IPS-NIHi11 (cell line): ENCODE measurements around the gene FGF10.
A peak's percentile ranks its signal among the peaks of the same experiment; 100 is the strongest.

Source experiments
- DNase-seq: peaks from one replicate; pipeline ENCODE4 v3.0.0; 2012; ENCODE audit warnings: mixed read lengths, low spot score

Gene FGF10

DNA sequence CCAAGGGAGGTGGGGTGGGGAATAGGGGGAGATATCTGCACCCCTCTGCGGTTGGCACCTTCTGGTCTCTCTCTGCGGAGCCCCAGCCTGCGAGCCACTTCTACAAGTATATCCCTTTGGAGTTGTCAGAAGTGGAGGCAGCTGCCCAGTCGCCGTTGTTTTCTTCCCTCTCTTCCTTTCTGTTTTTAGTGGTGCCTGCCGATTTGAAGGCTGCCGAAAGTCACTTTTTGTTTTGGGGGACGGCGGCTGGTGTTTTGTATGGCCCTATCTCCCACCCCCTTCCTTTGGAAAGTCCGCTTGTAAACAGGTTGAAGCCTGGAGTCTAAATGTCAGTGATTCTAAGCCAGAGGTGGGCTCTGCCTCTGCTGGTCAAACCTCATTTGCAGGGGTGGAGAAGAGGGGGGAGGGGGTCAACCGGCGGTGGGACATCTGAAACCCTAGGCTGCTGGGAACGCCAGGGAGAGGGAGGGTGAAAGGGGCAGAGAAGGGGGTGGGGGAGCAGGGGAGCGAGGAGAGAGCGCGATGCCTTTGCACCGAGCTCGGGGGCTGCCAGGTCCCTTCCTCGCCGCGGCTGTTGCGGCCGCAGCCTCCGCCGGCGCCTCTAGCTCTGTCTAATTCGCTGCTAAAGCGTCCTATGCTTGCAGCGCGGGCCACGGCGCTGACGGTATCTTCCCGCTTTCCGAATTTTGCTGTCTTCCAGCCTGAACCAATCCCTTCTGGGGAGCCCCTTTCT is at the start of gene FGF10:
Gene FGF10 (minus strand): TSS at position 331 of the 733 bp plus-strand sequence. CDS start 738 bp downstream, outside the sequence.
- peak; percentile 57 for DNase-seq

DNA sequence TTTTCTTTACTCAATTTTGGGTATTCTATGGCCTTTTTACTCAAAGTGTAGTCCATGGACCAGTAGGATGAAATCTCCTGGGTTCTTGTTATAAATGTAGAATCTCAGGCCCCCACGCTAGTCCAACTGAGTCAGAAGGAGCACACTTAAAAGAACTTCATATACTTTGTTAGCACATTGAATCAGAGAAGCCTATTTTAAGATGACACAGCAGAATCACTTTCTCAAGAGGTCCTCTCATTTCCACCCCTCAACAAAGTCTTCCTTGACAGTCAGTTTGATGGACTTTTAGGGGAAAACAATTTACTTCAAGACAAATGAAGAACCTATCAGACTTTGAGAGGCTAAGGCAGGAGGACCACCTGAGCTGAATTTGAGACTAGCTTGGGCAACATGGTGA is 37.7 kb upstream of the FGF10 start:
- no peak for DNase-seq

DNA sequence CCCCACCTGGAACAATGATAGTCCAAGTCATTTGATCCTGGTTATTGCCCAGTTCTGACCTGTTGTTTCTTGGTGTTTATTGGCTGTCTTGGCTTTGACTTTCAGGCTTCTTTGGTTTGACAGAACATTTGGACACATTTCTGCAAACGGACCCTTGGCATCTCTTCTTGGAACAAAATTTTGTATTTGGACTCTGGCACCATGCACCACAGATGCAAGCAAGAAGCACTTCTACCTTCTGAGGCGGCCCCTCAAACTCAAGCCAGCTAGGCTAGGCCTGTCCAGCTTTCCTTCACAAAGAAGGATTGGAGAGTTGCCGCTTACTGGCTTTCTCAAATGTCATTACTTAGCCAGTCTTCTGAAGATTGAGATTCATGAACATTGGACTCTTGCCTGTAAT is 23.1 kb upstream of the FGF10 start:
- DNase-seq, result no peak

DNA sequence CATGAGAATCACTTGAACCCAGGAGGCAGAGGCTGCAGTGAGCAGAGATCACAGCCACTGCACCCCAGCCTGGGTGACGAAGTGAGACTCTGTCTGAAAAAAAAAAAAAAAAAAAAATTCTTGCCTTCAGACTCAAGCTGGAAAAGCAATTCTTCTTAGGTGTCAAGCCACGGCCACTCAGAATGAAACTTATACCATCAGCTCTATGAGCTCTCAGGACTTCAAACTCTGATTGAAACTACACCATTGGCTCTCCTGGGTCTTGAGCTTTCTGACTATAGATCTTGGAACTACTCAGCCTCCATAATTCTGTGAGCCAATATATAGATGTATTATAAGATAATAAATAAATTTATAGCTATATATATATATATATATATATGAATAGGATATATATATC is 12.9 kb upstream of the FGF10 start:
- no peak for DNase-seq

DNA sequence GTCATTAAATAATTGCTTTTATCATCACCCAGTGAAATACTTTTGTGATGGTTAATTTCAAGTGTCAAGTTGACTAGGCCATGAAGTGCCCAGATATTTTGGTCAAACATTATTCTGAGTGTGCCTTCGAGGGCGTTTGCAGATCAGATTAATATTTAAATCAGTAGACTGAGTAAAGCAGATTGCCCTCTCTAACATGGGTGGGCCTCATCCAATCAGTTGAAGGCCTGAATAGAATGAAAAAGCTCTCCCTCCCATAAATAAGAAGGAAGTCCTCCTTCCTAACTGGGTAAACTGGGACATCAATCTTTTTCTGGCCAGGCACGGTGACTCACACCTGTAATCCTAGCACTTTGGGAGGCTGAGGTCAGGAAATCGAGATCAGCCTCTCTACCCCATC is 12.4 kb upstream of the FGF10 start:
- no peak for DNase-seq

DNA sequence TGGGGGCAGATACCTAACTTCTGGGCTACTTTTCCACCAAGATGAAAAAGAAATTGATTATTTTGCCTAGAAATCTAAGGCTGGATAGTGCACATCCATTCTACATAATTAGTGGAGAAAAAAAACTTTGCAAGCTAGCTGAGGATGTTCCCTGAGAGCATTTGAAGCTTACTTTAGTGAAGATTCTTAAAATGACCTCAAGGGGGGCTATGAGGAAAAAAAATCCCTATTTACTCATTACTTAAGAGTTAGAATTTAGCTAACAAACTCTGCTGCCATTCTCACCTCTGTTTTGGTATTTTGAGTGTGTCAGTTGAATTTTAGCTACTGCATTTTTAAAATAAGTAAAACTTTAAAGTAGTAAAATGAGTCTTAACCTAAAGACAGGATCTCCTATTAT is 9.2 kb upstream of the FGF10 start:
- DNase-seq, result no peak

DNA sequence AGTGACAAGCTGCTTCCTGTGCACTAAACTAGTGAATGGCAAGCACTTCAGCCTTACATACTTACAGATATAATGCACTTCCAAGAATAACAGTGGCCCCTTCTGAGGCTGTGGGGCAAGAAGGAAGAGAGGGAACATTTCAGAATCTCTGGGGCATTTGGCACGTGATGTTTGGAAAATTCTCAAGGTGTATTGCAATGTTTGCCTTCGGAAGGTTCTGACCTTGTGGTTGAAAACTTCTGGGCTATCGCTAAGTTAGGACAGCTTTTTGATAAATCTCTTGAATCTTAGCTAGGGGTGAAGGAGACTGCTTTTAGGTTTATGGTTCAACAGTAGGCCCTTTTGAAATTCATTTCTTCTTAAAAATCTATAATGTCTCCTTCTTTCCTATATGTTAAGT is 7.1 kb upstream of the FGF10 start:
- DNase-seq, result no peak

DNA sequence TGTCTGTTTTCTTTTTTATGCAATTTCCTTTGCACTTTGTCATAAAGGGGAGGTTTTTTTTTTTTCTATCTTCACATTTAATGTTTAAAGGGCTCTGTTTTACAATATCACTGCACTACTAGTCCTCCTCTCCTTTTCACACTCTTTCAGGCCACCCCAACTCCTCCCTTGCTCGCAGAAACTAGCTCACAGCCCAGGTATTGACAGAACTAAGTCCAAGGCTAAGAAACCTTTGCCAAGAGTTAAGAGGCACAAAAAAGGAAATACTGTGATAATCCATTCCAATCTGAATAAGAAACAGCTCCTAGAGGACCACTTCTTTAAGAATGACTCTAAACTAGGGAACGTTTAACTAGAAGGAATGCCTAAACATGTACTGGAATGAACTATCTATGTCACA is 1.1 kb upstream of the FGF10 start:
- no peak for DNase-seq

DNA sequence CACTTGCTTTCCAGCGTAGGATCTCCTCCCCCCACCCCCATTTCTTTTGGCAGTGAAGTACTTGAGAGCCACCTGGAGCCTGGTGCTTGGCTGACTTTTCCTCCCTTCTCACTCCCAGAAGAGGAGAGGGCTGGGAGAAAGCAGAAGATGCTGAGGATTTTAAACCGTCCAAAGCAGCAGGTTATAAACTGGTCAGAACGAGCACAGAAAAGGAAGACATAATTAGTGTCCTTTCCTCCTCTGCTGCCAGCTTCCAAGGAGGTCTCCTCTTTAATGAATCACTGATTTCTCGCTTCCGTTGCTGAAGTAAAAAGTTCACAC is 563 bp upstream of the FGF10 start:
- DNase-seq, result no peak

DNA sequence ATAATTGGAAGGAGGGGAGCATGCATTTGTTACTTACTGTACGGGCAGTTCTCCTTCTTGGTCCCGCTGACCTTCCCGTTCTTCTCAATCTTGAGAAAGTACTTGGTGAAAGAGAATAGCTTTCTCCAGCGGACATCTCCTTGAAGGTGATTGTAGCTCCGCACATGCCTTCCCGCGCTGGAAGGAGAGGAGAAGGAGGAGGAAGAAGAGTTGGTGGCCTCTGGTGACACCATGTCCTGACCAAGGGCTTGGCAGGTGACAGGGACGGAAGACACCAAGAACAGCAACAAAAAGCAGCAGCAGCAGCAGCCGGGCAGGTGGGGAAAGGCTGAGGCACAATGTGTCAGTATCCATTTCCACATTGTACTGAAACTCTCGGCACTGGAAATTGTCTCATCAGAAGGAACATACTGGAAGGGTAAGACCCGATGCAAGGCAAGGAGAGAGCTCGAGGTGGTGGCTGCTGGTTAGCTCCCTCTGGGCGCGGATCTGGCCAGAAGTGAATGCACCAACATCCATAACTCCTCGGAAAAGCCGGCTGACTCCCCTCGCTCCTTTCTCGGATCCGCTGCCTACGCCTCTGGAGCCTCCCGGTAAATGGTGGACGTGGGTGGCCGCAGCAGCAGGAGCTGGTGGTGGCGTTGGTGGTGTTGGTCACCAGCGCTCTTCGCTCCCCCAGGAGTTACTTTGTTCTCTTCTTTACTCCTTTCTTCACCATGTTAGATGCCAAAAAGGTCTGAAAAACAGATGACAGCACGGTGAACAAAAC is 715 bp downstream of the FGF10 start:
- DNase-seq, result no peak

DNA sequence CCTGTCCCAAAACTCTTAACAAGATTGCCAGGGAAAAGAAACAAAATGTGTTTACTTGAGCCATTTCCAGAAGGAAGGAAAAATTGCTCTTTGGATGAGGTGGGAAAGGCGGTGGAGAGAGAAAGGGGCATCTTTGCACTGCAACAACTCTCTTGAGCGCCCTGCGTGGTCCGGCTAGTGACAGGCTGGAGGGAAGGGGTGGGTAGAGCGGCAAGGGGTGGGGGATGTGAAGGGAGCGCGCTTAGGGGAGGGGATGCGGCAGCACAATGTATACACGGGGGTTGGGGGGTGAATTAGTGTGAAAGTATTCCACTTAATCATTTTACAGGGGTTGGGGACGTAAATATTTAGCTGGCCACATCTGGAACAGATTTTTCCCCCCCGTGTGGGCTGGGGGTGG is 1.3 kb downstream of the FGF10 start:
- peak; percentile 22 for DNase-seq

DNA sequence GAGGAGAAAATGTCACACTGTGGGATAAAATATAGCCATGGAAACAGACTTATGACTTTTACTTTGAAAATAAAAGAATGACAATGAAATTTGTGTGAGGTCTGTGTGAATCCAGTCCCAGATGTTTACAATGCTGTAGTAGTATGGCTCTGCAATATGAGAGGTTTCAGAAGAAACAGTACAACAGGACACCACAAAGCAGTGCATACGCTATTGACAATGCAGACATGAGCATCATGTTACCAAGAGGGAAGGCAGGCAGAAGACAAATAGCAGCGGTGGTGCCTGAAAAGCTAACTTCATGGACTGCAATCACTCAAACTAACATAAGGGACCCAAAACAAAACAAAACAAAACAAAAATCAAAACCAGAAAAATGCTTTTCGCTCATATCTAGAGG is 1.8 kb downstream of the FGF10 start:
- DNase-seq, result no peak

DNA sequence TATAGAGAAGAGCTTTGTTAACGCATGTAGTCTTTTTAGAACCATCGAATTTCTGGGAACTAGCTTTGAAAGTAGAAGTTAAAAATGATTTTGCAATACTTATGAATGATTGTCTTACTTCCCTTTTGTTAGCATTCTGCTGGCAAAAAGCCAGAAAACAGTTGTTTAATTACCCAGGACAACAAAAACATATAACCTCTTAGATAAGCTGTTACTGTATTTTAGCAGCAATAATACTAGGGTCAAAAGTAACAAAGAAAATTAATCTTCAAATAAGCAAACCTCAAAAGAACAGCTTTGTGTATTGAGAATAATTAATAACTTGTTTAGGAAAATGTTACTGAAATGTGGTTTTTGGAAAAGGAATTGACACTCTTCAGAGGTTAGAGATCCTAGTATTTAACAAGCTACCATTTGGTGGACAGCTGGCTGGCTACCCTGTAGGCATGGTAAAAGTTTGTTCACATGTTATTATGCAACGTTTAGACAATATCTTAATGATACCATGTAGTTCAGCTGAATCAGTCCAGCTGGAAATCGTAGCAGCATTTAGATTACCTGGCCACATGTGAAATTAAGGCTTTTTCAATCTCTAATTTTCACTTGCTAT is 3.8 kb downstream of the FGF10 start:
- DNase-seq, result no peak

DNA sequence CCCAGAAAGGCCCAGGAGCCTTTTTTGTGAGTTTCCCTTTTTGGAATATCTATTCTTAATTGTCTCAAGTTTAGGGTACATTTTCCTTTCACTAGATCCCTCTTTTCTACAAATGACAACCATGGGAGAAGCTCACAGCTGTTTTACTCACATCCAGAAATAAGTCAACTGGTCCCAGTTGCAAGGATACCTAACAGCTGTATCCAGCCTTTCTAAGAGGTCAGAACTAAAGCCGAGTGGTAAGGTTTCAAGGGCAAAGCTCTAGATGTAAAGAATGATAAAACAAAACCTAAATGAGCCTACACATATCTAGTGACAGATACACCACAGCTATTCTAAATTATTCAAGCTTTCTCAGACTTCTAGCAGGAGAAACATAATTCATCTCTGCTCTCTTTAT is 4.4 kb downstream of the FGF10 start:
- no peak for DNase-seq

DNA sequence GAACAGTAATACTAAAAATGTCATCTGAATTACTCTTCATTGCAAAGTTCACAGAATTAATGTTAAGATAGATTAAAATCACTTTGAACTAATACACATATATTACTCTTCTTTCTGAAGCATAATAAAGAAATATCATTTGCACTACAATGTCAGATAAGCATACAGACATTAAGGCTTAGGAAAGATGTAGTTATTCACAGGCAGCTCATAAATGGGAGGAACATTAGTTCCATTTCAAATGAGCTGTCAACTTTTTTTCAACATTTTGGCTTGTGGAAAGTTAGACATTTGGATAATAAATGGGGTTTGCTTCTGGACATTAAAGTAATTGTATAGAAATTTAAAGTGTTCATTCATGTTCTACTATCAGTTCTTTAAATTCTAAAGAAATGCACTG is 6.3 kb downstream of the FGF10 start:
- DNase-seq, result no peak

DNA sequence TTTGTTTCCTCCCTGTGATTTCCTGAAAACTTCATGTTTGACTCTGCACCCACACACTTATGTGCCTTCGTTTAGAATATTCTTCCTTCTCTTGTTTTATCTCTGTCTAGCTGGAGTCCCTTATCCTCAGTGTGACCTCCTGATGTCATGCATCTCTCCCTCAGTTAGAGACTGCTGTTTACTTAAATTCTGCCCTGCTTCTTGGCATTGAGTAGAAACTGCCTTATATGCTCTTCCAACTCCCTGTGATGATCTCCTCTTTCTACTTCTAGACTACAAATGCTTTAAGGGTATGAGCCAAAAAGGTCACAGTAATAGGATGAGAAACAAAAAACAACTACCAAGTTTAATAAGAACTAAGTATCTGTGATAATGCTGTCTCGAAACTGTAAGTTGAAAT is 12.2 kb downstream of the FGF10 start:
- no peak for DNase-seq

DNA sequence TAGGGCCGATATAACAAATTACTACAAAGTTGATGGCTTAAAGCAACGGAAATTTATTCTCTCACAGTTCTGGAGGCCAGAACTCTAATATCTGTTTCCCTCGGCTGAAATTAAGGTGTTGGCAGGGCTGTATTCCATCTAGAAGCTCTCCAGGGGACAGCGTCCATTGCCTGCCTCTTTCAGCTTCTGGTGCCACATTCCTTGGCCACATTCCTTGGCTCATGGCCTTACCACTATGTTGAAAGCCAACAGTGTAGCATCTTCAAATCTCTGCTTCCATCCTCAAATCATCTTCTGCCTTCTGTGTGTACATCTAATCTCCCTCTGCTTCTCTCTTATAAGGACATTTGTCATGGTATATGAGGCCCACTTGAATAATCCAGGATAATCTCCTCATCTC is 17.2 kb downstream of the FGF10 start:
- no peak for DNase-seq

DNA sequence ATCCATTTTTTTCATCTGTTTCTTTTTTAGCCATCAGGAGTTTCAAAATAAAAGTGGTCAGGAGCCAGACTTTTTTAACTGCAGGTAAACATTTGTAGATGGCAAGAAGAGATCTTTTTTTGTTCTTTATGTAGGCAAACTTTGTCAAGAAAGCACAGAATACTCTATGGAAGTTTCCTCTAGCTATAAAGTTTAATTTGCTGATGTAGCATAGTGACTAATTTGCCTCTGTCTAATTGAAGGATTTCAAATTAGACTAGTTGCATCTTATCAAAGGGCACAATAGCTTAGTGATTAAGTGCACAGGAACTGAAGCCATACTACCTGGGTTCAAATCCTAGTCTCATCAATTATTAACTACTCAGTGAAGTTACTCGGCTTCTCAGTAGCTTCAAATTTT is 22.0 kb downstream of the FGF10 start:
- no peak for DNase-seq

DNA sequence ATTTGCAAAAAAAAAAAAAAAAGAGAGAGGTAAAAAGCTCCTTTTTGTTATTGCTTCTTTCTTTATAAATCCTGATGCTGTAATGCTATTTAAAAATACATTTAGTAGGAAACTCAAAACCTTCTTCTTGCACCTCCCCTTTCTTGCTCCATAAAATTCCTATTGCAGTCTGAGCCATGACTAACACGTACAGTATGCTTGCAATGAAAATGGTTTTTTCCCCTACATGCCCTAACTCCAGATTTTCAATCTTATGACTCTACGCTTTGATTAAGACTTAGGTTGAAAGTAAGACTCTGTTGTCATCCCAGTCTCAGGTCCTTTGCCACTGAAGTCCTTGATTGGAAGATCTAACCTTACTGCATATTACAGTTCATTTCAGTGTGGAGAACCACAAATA is 23.9 kb downstream of the FGF10 start:
- no peak for DNase-seq

DNA sequence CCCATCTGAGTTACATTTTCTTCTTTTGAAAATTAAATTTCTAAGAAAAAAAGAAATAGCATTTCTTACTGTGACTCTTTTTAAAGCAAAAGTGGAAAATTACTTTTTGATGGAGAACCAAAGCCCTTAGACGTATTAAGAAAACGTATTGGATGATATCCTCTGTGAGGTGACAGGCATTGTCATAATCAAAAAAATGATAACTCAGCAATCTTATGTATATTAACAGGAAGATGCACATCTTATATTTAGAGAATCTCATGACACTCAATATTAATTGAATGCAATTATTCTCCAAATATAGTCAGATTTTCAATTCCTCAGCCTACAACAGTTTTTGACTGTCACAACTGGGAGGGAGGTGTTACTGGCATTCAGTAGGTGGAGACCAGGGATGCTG is 25.1 kb downstream of the FGF10 start:
- DNase-seq, result no peak

DNA sequence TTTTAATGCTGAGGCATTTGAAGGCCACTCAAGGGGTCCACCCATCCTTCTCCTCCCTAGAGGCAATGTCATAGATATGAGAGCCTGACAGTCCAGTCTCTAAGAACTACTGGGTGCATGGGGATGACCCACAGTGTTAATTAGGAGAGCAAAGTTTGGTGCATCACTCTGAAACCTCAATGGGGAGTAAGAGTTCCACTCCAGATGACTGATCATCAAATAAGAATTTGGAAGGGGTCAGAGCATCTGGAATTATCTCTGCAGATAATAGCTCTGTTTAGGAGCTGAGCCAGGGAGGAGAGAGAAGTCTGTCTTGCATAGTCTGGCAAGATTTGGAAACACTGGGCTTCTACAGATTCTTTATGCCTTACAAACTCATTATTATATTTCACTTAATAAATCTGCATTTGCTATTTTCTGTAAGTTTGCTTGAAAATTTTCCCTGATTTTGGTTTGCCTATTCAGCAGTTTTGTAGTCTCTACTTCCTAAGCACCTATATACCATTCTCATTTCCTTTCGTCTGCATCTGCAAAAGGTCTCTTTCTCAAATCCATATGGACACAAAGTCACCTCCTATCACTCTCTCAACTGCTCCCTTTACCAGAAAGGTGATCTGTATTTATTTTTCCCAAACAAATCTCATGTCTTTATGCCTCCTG is 27.7 kb downstream of the FGF10 start:
- no peak for DNase-seq

DNA sequence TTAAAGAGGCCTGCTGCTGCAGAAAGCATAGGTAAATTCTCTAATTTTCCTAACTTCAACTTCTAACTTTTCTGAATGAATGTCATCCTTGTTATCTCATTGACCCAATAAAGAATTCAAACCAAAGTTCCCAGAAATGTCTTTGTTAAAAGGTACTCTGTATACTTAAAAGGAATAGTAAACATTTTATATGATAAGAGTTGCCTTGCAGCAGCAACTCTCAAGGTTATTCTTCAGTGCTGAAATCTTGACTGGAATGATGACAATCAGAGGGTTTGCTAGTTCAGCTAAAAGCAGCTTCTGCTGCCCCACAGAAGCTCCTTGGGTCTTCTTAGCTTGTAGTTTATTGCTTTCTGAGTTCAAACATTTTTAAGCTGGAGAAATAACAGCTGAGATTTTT is 28.3 kb downstream of the FGF10 start:
- no peak for DNase-seq

DNA sequence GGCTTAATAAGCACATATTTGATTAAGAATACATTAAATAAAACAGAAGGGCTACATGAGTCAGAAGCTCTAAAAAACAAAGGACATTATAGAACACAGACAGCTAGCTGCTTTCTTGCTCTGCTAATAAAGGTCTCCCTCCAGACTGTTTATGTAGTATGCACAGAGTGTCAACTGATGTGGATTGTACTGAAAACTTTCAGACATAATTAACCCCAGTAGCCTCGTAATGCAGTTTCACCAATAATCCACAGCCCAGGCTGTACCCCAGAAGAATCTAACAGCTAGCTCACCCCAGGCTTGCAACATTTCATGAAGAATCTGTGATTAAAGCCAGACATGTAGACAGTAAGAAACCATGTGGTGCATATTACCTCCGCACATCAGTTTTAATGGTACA is 30.8 kb downstream of the FGF10 start:
- DNase-seq, result no peak
